H1 (cell line): ENCODE data around the gene MRPS16. TPM values are rescaled to one million over a fixed set of nuclear protein-coding genes. Genes with fewer than 3 reads are reported as not detected.

Source experiments
- CTCF ChIA-PET: fragments of 300-600 bp; sonication (Branson Sonifier 250); formaldehyde crosslinking; loops from one replicate; lab custom pipeline; 2021; ENCODE audit not compliant: partially characterized antibody; lab: Charles Lee
- POLR2A ChIA-PET: fragments of 300-600 bp; sonication (Branson Sonifier 250); formaldehyde crosslinking; loops from one replicate; lab custom pipeline; 2021; ENCODE audit warnings: inconsistent platforms; ENCODE audit not compliant: partially characterized antibody; lab: Charles Lee
- DNase-seq, 2 experiments: peaks; one replicate each; pipeline versions ENCODE4 v3.0.0 to v3.0.0-alpha.2; 2010 to 2022; ENCODE audit warnings: low spot score in 2 of 2, low read depth in 1 of 2, mixed read lengths in 1 of 2
- FAIRE-seq: peaks from 2 replicates; lab custom pipeline; 2011; peaks lifted over from hg19 to GRCh38; lab: Jason Lieb, UNC
- H2AFZ ChIP-seq: 2 replicates; pipeline ENCODE4 v1.8.1; 2012; ENCODE audit warnings: low read length, inconsistent platforms
- H2AK5ac ChIP-seq: 2 replicates; pipeline ENCODE4 v1.6.1; 2013; ENCODE audit warnings: low read depth, low read length
- H2BK120ac ChIP-seq: replicated peaks from 2 replicates; pipeline ENCODE3; 2013; ENCODE audit warnings: low read depth, low read length, inconsistent platforms
- H2BK12ac ChIP-seq: 2 replicates; pipeline ENCODE4 v1.6.1; 2013; ENCODE audit warnings: low read depth, low read length
- H2BK15ac ChIP-seq: 2 replicates; pipeline ENCODE4 v1.6.1; 2013; ENCODE audit warnings: low read length
- H2BK20ac ChIP-seq: 2 replicates; pipeline ENCODE4 v1.6.1; 2013; ENCODE audit warnings: low read length
- H2BK5ac ChIP-seq: 2 replicates; pipeline ENCODE4 v1.6.1; 2013; ENCODE audit warnings: low read depth, low read length
- H3K14ac ChIP-seq: 2 replicates; pipeline ENCODE4 v1.6.1; 2013; ENCODE audit warnings: inconsistent platforms; ENCODE audit not compliant: insufficient read length
- H3K18ac ChIP-seq: 2 replicates; pipeline ENCODE4 v1.6.1; 2013; ENCODE audit warnings: low read length; ENCODE audit errors: extremely low read depth
- H3K23ac ChIP-seq: 2 replicates; pipeline ENCODE4 v1.6.1; 2013; ENCODE audit warnings: inconsistent platforms; ENCODE audit not compliant: insufficient read length
- H3K23me2 ChIP-seq: 2 replicates; pipeline ENCODE4 v1.6.1; 2013; ENCODE audit warnings: low read depth, low read length
- H3K27ac ChIP-seq: 2 replicates; pipeline ENCODE4 v1.6.1; 2011; ENCODE audit warnings: low read depth, low read length, inconsistent platforms
- H3K27me3 ChIP-seq, 4 experiments: replicated peaks in 1 of 4; 1 replicate in 1 of 4; 2 replicates in 3 of 4; pipeline versions ENCODE4 v1.6.1 to v1.8.1; 2011 to 2013; ENCODE audit warnings: low read length in 3 of 4, mild to moderate bottlenecking in 3 of 4, inconsistent platforms in 2 of 4, mixed read lengths in 2 of 4, moderate library complexity in 1 of 4; ENCODE audit not compliant: control insufficient read depth in 3 of 4, insufficient read depth in 3 of 4; ENCODE audit errors: extremely low read depth in 1 of 4
- H3K36me3 ChIP-seq, 4 experiments: 2 replicates each; pipeline versions ENCODE4 v1.6.1 to v1.8.1; 2011 to 2013; ENCODE audit warnings: mild to moderate bottlenecking in 4 of 4, low read length in 3 of 4, moderate library complexity in 2 of 4, control low read depth in 1 of 4, inconsistent platforms in 1 of 4; ENCODE audit not compliant: insufficient read depth in 4 of 4, control insufficient read depth in 2 of 4
- H3K4ac ChIP-seq: replicated peaks from 2 replicates; pipeline ENCODE3; 2013; ENCODE audit warnings: low read length, low read depth, mixed read lengths, inconsistent platforms; ENCODE audit not compliant: insufficient read length
- H3K4me1 ChIP-seq, 4 experiments: replicated peaks in 1 of 4; 1 replicate in 1 of 4; 2 replicates in 3 of 4; pipeline versions ENCODE4 v1.6.1 to v1.8.1; 2011 to 2013; ENCODE audit warnings: low read length in 3 of 4, inconsistent platforms in 2 of 4, mixed read lengths in 1 of 4; ENCODE audit not compliant: insufficient read depth in 4 of 4, control insufficient read depth in 3 of 4
- H3K4me2 ChIP-seq, 2 experiments: 2 replicates each; pipeline versions ENCODE4 v1.6.1 to v1.8.1; 2011 to 2013; ENCODE audit warnings: low read depth in 2 of 2, low read length in 2 of 2, control low read depth in 1 of 2, inconsistent platforms in 1 of 2, mild to moderate bottlenecking in 1 of 2; ENCODE audit not compliant: insufficient read depth in 1 of 2
- H3K4me3 ChIP-seq, 4 experiments: fragments of 200-600, 300-600 bp in 1 of 4; sonication (generic), shearing (Covaris generic), sonication (Bioruptor Twin) in 1 of 4; 2 replicates each; pipeline versions ENCODE4 v1.5.1 to v1.8.1; 2011 to 2016; ENCODE audit warnings: low read length in 4 of 4, low read depth in 3 of 4, control low read depth in 2 of 4, inconsistent platforms in 2 of 4, mild to moderate bottlenecking in 2 of 4, mixed read lengths in 1 of 4, moderate library complexity in 1 of 4; ENCODE audit not compliant: insufficient read depth in 2 of 4; ENCODE audit errors: extremely low read depth in 1 of 4
- H3K56ac ChIP-seq: replicated peaks from 2 replicates; pipeline ENCODE3; 2013; ENCODE audit warnings: low read depth, mild to moderate bottlenecking, mixed read lengths, low read length, inconsistent platforms; ENCODE audit not compliant: insufficient read length
- H3K79me1 ChIP-seq: 2 replicates; pipeline ENCODE4 v1.6.1; 2013; ENCODE audit warnings: low read depth, low read length, control low read depth
- H3K79me2 ChIP-seq, 2 experiments: 2 replicates each; pipeline versions ENCODE4 v1.6.1 to v1.8.1; 2012 to 2013; ENCODE audit warnings: low read length in 2 of 2, mild to moderate bottlenecking in 2 of 2, inconsistent platforms in 1 of 2; ENCODE audit not compliant: insufficient read depth in 2 of 2, control insufficient read depth in 1 of 2
- H3K9ac ChIP-seq, 4 experiments: replicated peaks in 1 of 4; 1 replicate in 1 of 4; 2 replicates in 3 of 4; pipeline versions ENCODE4 v1.6.1 to v1.8.1; 2011 to 2013; ENCODE audit warnings: low read depth in 3 of 4, low read length in 3 of 4, control low read depth in 2 of 4, mild to moderate bottlenecking in 2 of 4, moderate library complexity in 2 of 4, inconsistent platforms in 1 of 4; ENCODE audit errors: extremely low read depth in 1 of 4
- H3K9me3 ChIP-seq, 2 experiments: 2 replicates each; pipeline versions ENCODE4 v1.6.1 to v1.8.1; 2012 to 2013; ENCODE audit warnings: mild to moderate bottlenecking in 2 of 2, moderate library complexity in 2 of 2, control low read depth in 1 of 2, inconsistent platforms in 1 of 2, low read depth in 1 of 2, low read length in 1 of 2, mixed read lengths in 1 of 2; ENCODE audit not compliant: insufficient read depth in 2 of 2
- H4K20me1 ChIP-seq, 2 experiments: replicated peaks in 1 of 2; 2 replicates each; pipeline versions ENCODE3 to v1.8.1; 2011 to 2013; ENCODE audit warnings: inconsistent platforms in 2 of 2, low read length in 2 of 2, mild to moderate bottlenecking in 1 of 2; ENCODE audit not compliant: insufficient read depth in 2 of 2, control insufficient read depth in 1 of 2
- H4K5ac ChIP-seq: 2 replicates; pipeline ENCODE4 v1.6.1; 2013; ENCODE audit warnings: low read length, low read depth, mixed read lengths, inconsistent platforms; ENCODE audit not compliant: insufficient read length
- H4K8ac ChIP-seq: 2 replicates; pipeline ENCODE4 v1.8.0; 2013; ENCODE audit warnings: mild to moderate bottlenecking, moderate library complexity, low read length, inconsistent platforms; ENCODE audit not compliant: insufficient read depth; ENCODE audit errors: extremely low read depth
- H4K91ac ChIP-seq: replicated peaks from 2 replicates; pipeline ENCODE3; 2013; ENCODE audit warnings: low read length, mixed read lengths, inconsistent platforms; ENCODE audit not compliant: insufficient read length
- CBX5 ChIP-seq: fragments of 300-800, 300-1000 bp; sonication (generic); IDR thresholded peaks from 2 replicates; pipeline ENCODE4 v1.7.1; 2016; ENCODE audit warnings: antibody characterized with exemption, low read length, low read depth
- JUN ChIP-seq: IDR thresholded peaks from 2 replicates; pipeline ENCODE4 v1.6.1; 2011; ENCODE audit warnings: low read depth, mild to moderate bottlenecking, improper control_type of control experiment, low read length
- KDM4A ChIP-seq: IDR thresholded peaks from one replicate; pipeline ENCODE4 v1.7.1; 2012; ENCODE audit warnings: low read depth, mild to moderate bottlenecking, moderate library complexity, low read length, inconsistent platforms; ENCODE audit not compliant: severe bottlenecking
- SIX5 ChIP-seq: IDR thresholded peaks from 2 replicates; pipeline ENCODE4 v1.6.1; 2011; ENCODE audit warnings: mild to moderate bottlenecking, low read depth, low read length
- TCF12 ChIP-seq: IDR thresholded peaks from 2 replicates; pipeline ENCODE4 v1.6.1; 2011; ENCODE audit warnings: low read depth, mild to moderate bottlenecking, low read length
- WGBS, 2 experiments: shearing (Covaris generic) in 1 of 2; methylation state at CpG; one replicate each; pipeline versions ENCODE4 v1.1.6 to v1.1.7; 2013 to 2015; ENCODE audit warnings: low lambda C conversion rate in 2 of 2, mixed read lengths in 2 of 2, inconsistent platforms in 1 of 2, low coverage in 1 of 2, missing lambda C conversion rate in 1 of 2; ENCODE audit not compliant: insufficient replicate concordance in 2 of 2, insufficient coverage in 1 of 2, insufficient read length in 1 of 2; ENCODE audit errors: extremely low coverage in 1 of 2, missing lambda C conversion rate in 1 of 2; 5-methylcytosine and 5-hydroxymethylcytosine counted together
- polyA plus RNA-seq, 7 experiments: library from polyadenylated mRNA; depleted of rRNA in 3 of 7; stranded (reverse) in 5 of 7; unstranded in 2 of 7; fragments of >200 nt in 5 of 7; fragments of 200-250 nt in 2 of 7; gene quantifications; 1 replicate in 5 of 7; 2 replicates in 1 of 7; 4 replicates in 1 of 7; pipeline versions ENCODE4 v1.2.1 to v1.2.3, GENCODE V29; 2011 to 2013; ENCODE audit warnings: missing spikeins in 2 of 7, mixed read lengths in 2 of 7
- total RNA-seq: library from RNA; stranded (reverse); fragmentation: NEBNext Ultra II Directional; extraction: Animal tissue kit (Norgen Biotek cat#: 25700); gene quantifications from 2 replicates; pipeline ENCODE4 v1.2.1, GENCODE V29; 2021

The MRPS16 gene
- total and polyA plus RNA-seq, 2 of the 8 experiments (the other 6 are each of a cell fraction or from before 2014, with no cell fraction given): 125 to 203 TPM

- H3K23ac ChIP-seq: no peak overlapping the region
- no peaks in the 10 kb centered on the region for H3K23me2 ChIP-seq
- no peaks in the 10 kb centered on the region for H3K4me1 ChIP-seq
- no peak overlapping the region for H4K5ac ChIP-seq
- H3K4ac ChIP-seq: no peak overlapping the region
- no peak overlapping the region for H4K8ac ChIP-seq
- no peak for FAIRE-seq
- H2AFZ ChIP-seq: no peak overlapping the region
- H3K79me2 ChIP-seq: no peaks in the 10 kb centered on the region
- H4K20me1 ChIP-seq: no peaks in the 10 kb centered on the region
- H3K27ac ChIP-seq: no peak overlapping the region
- H3K79me1 ChIP-seq: no peaks in the 10 kb centered on the region
- no peak overlapping the region for H2BK12ac ChIP-seq
- H2BK120ac ChIP-seq: no peak overlapping the region
- H4K91ac ChIP-seq: no peak overlapping the region
- H2BK20ac ChIP-seq: no peak overlapping the region
- no peaks in the 10 kb centered on the region for H3K36me3 ChIP-seq
- no peak for TF ChIP-seq KDM4A
- TF ChIP-seq CBX5: no peak
- no peak for TF ChIP-seq SIX5
- TF ChIP-seq JUN: no peak
- no peak for TF ChIP-seq TCF12
- H3K9ac ChIP-seq: no peak overlapping the region
- H2BK5ac ChIP-seq: no peak overlapping the region
- ChIA-PET POLR2A (no interaction called here), CTCF (interaction anchor here (0.9 to 1.3 kb wide), 2 partner anchors 30 to 59 kb away, joined by 3 read pairs; no protein-coding TSS in a partner anchor)
- no peaks in the 10 kb centered on the region for H3K27me3 ChIP-seq
- WGBS, 2 experiments: 78% methylated on average over 3 of the region's 3 CpGs; no CpG with 5 or more reads in 1 of the 2 experiments
- H3K4me3 ChIP-seq: no peak overlapping the region
- H3K18ac ChIP-seq: no peak overlapping the region
- H3K4me2 ChIP-seq: no peak overlapping the region
- H3K14ac ChIP-seq: no peak overlapping the region
- H2AK5ac ChIP-seq: no peak overlapping the region
- H2BK15ac ChIP-seq: no peak overlapping the region
- peaks cover 1 to 2% of the 10 kb centered on the region in 2 experiments; a peak in 3 of 4 replicates for H3K9me3 ChIP-seq
- no peak for DNase-seq
- no peak overlapping the region for H3K56ac ChIP-seq
These were observed 41.0 kb upstream of the MRPS16 start for GRCh38 chr10:73293461-73293860.
